Caki2 (cell line): ENCODE data around the gene ISG15. TPM values are rescaled to one million over a fixed set of nuclear protein-coding genes. Genes with fewer than 3 reads are reported as not detected.
"Not testable (repeated sequence)": the region's sequence is repeated elsewhere in the genome, so short reads cannot be mapped to it uniquely, and the experiment has no call there.

Experiments
- DNase-seq: peaks from one replicate; pipeline ENCODE4 v3.0.0-alpha.2; 2015; ENCODE audit warnings: low read depth
- in situ Hi-C: cut with HindIII; loops from 2 replicates; pipeline ENCODE4 v1.10.0; 2016; ENCODE audit warnings: low sequenced_read_pairs, low pct_unique_long_range_greater_than_20kb, mixed read lengths
- total RNA-seq: library from RNA; depleted of rRNA; stranded (reverse); fragments of >200 nt; shearing (Covaris generic); gene quantifications from 2 replicates; pipeline ENCODE4 v1.2.3, GENCODE V29; 2014; ENCODE audit warnings: low replicate concordance

Gene ISG15
- total RNA-seq, 1 experiment from 2014 or later: 129 TPM

DNA sequence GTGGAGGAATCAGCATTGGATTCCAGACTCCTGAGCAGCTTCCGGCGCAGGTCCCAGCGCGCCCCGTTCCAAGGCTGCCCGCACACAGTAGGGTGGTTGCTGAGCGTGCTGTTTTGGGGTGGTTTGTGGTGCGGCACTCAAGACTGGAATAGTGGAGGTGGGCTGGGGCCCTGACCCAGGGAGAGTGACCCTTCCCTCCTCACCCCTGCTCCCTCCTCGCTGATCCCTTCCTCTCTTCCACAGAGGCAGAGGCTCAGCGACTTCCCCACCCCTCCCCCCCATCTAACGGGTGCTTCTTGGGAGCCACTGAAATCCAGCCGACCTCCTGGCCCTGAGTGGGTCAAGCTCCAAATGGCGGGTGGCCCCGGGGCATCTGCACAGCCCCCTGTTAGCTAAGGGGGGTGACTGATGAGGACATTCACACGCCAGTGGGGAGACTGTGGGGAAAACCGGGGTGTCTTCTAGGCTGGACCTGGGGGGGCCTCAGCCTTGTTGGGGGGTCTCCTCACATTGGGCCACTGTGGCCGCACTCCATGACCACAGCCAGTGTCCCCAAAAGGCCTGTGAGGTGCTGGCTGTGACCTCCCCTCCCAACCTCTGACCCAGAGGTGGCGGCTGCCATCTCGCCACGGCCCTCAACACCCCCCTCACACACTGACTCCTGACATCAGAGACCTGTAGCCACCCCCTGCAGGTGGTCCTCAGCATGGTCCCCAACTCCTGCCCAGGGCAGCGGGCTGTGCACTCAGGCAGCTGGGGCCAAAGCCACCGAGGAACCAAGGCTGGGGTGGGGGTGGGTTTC is 9.5 kb upstream of the ISG15 start:
- in situ Hi-C loops: no loop called here
- DNase-seq: no peak

DNA sequence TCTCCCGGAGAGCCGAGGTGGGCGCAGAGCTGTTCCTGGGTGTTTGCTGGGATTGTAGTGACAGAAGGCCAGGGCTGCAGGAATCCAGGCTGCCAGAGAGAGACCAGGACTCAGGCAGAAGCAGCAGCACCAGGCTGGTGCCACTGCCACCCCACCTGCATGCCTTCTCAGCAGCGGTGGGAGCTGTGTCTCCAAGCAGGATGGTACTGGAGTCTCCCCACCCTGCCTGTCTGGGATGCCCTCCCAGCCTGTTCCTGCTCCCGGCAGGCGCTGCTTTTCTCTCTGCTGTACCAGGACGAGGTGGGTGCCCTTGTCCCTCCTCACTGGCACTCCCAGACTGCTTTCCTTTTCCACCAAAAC is 8.9 kb upstream of the ISG15 start:
- in situ Hi-C loops: no loop called here
- no peak for DNase-seq

DNA sequence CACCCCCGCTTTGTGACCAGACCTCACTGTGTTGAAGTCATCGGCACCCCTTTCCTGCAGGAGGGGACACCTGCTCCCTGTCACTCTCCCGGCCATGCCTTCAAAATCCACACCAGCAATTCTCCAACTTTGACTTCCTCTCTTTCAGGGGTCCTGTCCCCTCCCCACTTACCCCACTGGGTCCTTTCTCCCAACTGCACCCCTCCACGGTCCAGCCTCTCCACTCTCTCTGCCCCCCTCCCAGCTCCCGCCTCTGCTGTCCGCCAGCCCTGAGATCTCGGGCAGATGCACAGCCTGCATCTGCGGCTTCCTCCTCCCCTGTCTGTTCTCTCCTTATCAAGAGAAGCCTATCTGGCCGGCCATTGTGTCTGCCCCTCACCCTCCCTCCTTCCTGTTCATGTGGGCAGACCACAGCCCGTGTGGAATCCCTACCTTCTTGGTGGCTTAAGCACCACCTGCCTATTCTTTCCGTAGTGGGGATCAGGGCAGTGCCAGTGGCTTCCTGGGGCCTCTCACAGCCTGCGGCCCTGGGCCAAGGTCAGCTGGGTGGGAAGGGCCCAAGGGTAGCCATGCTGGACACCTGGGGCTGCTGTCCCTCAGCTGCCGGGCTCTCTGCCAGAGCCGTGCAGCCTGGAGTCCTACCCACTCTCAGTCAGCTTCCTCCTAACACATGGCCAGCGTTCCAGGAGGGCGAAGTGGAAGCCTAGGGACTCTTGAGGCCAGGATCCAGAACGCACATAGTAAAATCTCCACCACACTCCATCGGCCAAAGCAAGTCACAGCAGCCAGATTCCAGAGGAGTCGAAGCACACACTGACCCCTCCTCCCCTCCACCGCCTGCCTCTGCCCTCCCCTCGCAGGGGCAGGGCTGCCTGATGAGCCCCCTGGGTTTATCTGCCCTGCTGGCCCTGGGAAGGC is 8.3 kb upstream of the ISG15 start:
- in situ Hi-C loops: no loop called here
- DNase-seq: no peak

DNA sequence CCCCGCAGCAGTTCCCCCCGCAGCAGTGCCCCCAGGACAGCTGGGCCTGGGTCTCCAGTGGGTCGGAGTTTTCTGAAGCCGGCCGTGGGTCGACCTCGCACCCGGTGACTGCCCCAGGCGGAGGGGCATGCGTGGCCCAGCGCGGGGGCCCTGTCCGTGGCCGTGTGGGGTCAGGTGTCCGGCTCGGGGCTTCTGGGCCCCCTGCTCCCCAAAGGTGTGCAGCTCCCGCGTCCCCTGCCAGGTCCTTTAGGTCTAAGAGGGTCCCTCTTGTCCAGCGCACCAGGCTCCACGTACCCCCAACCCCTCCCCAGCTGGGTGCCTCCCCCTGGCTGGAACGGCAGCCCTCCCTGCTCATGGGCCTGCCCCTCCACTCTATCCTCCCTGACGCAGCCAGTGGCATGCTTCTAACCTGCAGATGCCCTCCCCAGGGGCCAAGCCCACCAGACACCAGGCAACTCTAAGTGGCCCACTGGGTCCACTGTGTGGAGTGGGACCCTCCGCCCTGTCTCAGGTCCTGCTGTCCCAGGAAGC is 7.5 kb upstream of the ISG15 start:
- in situ Hi-C loops: no loop called here
- DNase-seq: no peak

DNA sequence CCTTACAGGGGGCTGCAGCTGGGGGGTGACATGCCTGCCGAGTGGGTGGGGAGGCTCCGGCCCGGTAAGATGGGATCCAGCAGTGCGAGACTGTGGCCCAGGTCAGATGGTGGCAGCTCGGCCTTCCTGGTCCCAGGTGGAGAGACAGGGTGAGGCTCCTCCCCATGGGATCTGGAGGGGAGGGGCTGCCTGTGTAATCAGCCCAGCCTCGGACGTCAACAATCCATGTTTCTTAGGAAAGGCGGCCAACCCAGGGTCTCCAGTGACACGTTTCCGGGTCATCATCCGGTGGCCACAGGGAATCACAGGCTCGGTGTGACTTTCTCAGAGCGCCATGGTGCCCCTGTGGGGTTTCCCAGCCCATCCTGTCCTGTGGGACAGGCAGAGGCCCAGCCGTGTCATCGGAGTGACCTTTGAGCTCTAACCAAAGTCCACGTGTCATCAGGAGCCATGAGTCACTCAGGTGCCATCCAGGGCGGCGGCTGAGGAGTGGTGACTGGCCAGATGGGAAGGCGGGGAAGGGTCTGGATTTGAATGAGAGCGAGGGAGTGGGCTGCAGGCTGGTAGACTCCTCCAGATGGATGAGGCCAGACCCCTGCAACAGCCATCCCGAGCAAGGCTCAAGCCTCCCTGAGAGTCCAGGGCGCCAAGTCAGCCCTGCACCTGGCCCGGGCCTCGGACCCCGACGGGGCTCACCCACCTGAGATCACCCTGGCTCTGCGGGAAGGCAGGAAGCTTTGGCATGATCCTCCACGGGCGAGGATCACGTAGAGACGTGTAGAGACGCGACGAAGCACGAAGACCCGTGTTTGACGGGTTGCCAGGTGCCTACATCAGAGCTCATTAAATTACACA is 6.8 kb upstream of the ISG15 start:
- in situ Hi-C loops: no loop called here
- peak; percentile 66 for DNase-seq

DNA sequence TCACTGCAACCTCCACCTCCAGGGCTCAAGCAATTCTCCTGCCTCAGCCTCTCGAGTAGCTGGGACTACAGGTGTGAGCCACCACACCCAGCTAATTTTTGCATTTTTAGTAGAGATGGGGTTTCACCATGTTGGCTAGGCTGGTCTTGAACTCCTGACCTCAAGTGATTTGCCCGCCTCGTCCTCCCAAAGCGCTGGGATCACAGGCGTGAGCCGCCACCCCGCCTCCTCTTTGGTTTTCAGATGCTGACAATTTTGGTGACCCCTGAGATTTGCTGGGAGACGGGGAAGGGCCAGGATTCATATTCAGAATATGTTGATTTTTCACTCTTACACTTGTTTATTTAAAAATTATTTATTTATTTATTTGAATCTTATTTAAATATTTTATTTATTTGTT is 3.2 kb upstream of the ISG15 start:
- in situ Hi-C loops, DNase-seq: not testable (repeated sequence)

DNA sequence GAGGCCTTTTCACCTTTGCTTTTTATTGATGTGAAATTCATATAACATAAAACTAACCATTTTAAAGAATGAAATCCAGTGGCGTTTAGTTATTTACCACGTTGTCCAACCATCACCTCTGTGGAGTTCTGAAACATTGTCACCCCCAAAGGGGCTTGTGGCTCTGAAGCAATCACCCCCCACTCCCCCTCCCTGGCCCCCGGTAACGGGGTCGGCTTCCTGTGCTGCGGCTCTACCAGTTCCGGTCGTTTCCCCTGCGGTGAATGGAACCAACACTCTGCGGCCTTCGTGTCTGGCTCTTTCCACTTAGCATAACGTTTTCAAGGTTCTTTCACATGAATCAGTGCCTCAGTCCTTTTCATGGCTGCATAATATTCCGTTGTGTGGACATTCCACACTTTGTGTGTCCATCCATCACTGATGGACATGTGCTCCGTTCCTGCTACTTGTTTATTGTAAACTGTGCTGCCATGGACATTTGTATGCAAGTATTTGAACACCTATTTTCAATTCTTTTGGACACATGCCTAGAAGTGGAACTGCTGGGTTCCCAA is 1.8 kb upstream of the ISG15 start:
- in situ Hi-C loops: no loop called here
- DNase-seq: no peak

DNA sequence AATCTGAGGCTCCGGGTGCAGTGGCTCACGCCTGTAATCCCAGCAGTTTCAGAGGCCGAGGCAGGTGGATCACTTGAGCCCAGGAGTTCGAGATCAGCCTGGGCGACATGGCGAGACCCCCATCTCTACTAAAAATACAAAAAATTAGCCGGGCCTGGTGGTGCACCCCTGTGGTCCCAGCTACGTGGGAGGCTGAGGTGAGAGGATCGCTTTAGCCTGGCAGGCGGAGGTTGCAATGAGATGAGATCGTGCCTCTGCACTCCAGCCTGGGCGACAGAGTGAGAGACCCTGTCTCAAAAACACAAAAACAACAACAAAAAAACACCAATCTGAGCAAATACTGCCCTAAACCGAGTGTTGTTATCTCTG is 577 bp upstream of the ISG15 start:
- in situ Hi-C loops, DNase-seq: not testable (repeated sequence)

DNA sequence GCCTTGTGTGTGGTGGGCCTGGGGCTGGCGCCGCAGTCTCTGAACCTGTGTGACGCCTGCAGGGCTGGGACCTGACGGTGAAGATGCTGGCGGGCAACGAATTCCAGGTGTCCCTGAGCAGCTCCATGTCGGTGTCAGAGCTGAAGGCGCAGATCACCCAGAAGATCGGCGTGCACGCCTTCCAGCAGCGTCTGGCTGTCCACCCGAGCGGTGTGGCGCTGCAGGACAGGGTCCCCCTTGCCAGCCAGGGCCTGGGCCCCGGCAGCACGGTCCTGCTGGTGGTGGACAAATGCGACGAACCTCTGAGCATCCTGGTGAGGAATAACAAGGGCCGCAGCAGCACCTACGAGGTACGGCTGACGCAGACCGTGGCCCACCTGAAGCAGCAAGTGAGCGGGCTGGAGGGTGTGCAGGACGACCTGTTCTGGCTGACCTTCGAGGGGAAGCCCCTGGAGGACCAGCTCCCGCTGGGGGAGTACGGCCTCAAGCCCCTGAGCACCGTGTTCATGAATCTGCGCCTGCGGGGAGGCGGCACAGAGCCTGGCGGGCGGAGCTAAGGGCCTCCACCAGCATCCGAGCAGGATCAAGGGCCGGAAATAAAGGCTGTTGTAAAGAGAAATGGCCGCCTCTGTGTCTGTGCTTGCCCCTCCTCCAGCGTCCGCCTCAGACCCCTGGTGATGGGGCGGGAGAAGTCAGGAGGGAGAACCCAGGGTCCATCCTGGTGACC is 788 bp downstream of the ISG15 start:
- in situ Hi-C loops: no loop called here
- DNase-seq: no peak

DNA sequence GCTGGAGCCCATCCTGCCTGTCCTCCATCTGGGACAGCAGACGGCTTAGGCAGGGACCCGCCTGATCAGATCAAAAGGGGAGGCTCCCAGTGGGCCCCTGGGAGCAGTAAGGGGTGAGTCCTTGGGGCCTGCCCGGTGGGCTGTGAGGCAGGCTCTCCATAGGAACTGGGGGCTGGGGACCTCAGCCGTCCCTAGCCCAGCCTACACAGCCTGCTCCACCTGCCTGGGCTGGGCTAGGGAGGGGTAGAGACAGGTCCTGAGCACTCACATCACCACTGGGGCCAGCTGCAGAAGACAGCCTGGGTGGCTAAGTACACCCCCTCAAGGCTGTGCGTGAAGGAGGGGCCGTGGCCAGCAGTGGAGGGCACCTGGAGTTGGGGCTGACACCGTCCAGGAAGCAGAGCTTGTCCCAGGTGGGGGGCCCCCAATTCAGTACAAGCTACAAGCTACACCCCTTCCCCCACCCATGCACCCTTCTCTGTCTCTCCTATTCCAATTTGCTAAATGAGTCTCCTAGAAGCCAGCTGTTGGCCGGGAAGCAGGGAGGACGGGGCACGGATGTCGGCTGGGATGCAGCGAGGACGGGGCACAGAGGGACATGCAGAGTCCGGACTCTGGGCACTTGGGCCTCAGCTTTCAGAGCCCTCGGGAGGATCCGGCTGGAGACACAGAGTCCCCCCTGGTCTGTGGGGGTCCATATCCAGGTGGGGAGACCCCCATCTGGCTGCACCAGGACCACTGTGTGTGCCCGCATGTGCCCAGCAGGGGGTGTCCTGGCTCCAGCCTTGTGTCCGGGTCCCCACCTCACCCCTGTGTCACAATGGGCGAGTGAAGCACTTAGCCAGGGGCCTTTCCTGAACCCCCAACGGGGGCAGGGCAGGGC is 1.7 kb downstream of the ISG15 start:
- in situ Hi-C loops: no loop called here

DNA sequence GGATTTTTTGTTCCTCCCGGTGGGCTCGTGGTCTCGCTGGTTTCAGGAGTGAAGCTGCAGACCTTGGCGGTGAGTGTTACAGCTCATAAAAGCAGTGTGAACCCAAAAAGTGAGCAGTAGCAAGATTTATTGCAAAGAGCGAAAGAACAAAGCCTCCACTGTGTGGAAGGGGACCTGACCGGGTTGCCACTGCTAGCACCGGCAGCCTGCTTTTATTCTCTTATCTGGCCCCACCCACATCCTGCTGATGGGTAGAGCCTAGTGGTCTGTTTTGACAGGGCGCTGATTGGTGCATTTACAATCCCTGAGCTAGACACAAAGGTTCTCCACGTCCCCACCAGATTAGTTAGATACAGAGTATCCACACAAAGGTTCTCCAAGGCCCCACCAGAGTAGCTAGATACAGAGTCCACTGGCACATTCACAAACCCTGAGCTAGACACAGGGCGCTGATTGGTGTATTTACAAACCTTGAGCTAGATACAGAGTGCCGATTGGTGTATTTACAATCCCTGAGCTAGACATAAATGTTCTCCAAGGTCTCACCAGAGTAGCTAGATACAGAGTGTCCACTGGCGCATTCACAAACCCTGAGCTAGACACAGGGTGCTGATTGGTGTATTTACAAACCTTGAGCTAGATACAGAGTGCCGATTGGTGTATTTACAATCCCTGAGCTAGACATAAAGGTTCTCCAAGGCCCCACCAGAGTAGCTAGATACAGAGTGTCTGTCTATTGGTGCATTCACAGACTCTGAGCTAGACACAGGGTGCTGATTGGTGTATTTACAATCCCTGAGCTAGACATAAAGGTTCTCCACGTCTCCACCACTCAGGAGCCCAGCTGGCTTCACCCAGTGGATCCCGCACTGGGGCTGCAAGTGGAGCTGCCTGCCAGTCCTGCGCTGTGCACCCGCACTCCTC is 4.4 kb downstream of the ISG15 start:
- in situ Hi-C loops: not testable (repeated sequence)
- DNase-seq: peak; percentile 53

More for the DNA sequence above, 1.7 kb downstream of the ISG15 start:
- DNase-seq: peak; percentile 19

DNA sequence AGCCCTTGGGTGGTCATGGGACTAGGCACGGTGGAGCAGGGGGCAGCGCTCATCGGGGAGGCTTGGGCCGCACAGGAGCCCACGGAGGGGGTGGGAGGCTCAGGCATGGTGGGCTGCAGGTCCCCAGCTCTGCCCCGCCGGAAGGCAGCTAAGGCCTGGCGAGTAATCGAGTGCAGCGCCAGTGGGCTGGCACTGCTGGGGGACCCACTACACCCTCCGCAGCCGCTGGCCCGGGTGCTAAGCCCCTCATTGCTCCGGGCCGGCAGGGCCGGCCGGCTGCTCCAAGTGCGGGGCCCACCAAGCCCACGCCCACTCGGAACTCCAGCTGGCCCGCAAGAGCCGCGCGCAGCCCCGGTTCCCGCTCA is 5.0 kb downstream of the ISG15 start:
- DNase-seq, in situ Hi-C loops: not testable (repeated sequence)

DNA sequence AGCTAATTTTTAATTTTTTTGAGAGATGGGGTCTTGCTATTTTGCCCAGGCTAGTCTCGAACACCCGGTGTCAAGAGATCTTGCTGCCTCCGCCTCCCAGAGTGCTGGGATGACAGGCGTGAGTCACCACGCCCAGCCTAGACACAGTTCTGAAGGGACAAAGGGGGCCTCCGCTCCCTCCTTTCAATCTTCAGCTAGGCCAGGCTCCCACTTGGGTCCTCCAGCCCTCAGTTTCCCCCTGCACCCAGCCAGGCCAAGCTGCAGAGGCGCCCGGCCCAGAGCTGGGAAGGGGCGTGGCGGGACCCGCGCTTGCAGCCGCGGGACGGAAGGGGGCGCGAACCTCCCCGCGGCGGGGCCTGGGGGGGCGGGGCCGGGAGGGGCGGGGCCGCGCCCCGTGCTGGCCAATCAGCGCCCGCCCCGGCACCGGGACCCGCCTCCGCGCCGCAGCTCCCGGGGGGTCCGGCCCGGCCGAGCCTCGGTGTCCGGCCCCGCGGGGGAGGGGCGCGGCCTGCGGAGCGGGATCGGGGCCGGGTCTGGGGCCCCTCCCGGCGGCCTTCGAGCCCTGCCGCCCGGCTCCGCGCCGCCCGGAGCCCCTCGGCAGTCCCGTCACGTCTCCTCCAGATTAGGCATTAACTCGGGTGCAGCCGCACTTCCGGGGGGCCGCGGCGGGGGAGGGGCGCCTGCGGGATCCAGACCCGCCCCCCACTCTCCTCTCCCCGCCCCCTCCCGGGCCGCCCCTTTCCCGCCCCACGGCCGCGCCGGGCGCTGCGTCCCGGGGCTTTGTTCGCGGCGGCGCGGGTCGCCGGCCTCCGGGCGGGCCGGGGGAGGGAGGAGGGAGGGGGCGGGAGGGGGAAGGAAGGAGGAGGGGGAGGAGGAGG is 6.1 kb downstream of the ISG15 start:
- DNase-seq: peak; percentile 88
- in situ Hi-C loops: no loop called here

DNA sequence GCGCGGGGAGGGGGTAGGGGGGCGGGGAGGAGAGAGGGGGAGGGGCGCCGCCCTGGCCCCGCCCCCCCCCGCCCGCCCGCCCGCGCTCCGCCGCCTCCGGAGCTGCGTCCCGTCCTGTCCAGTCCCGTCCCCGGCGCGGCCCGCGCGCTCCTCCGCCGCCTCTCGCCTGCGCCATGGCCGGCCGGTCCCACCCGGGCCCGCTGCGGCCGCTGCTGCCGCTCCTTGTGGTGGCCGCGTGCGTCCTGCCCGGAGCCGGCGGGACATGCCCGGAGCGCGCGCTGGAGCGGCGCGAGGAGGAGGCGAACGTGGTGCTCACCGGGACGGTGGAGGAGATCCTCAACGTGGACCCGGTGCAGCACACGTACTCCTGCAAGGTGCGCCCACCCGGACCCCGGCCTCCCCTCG is 6.7 kb downstream of the ISG15 start, which contains the start of gene AGRN:
Gene AGRN (plus strand): TSS at position 121 of the 405 bp plus-strand sequence. CDS start 53 bp downstream, at position 174.
- DNase-seq: peak; percentile 45
- in situ Hi-C loops: no loop called here
